Liver (tissue), 9 donors: Measurements from ENCODE around the gene ERC2. TPM values are rescaled to one million over a fixed set of nuclear protein-coding genes. Genes with fewer than 3 reads are reported as not detected.

Experiments used
- DNase-seq: peaks from one replicate; pipeline ENCODE4 v3.0.0-alpha.2; 2017; ENCODE audit warnings: low spot score
- H3K27ac ChIP-seq, 2 donors: one replicate each; pipeline ENCODE4 v1.7.0; 2013; ENCODE audit warnings: inconsistent platforms in 2 of 2, low read length in 2 of 2, control low read depth in 1 of 2, low read depth in 1 of 2, mild to moderate bottlenecking in 1 of 2
- H3K27me3 ChIP-seq, 4 donors: one replicate each; pipeline versions ENCODE4 v1.6.1 to v1.7.0; 2013; ENCODE audit warnings: low read length in 3 of 4, inconsistent platforms in 1 of 4, mild to moderate bottlenecking in 1 of 4, moderate library complexity in 1 of 4; ENCODE audit not compliant: control insufficient read depth in 4 of 4, insufficient read depth in 4 of 4
- H3K36me3 ChIP-seq, 4 donors: one replicate each; pipeline versions ENCODE4 v1.6.1 to v1.7.0; 2013; ENCODE audit warnings: low read length in 3 of 4, mild to moderate bottlenecking in 3 of 4, low read depth in 1 of 4, moderate library complexity in 1 of 4; ENCODE audit not compliant: control insufficient read depth in 4 of 4, insufficient read depth in 3 of 4
- H3K4me1 ChIP-seq, 4 donors: one replicate each; pipeline versions ENCODE4 v1.6.1 to v1.7.0; 2013; ENCODE audit warnings: low read length in 3 of 4, mild to moderate bottlenecking in 3 of 4, moderate library complexity in 1 of 4; ENCODE audit not compliant: control insufficient read depth in 4 of 4, insufficient read depth in 4 of 4
- H3K4me3 ChIP-seq, 3 donors: one replicate each; pipeline versions ENCODE4 v1.6.1 to v1.7.0; 2013; ENCODE audit warnings: low read length in 3 of 3, control low read depth in 1 of 3, low read depth in 1 of 3, mild to moderate bottlenecking in 1 of 3
- H3K9ac ChIP-seq, 2 donors: one replicate each; pipeline ENCODE4 v1.7.0; 2013; ENCODE audit warnings: low read length in 2 of 2, mild to moderate bottlenecking in 2 of 2, moderate library complexity in 2 of 2, control low read depth in 1 of 2, low read depth in 1 of 2
- H3K9me3 ChIP-seq, 4 donors: one replicate each; pipeline versions ENCODE4 v1.6.1 to v1.7.0; 2013; ENCODE audit warnings: low read length in 3 of 4; ENCODE audit not compliant: control insufficient read depth in 4 of 4
- EGR1 ChIP-seq, 2 donors: IDR thresholded peaks; 2 replicates each; pipeline ENCODE4 v1.6.1; 2016 to 2018; ENCODE audit warnings: antibody characterized with exemption in 2 of 2, low read depth in 2 of 2
- FOXA1 ChIP-seq: IDR thresholded peaks from 2 replicates; pipeline ENCODE4 v1.6.1; 2016; ENCODE audit warnings: antibody characterized with exemption
- FOXA2 ChIP-seq: IDR thresholded peaks from 2 replicates; pipeline ENCODE4 v1.6.1; 2016; ENCODE audit warnings: antibody characterized with exemption
- GABPA ChIP-seq, 2 donors: IDR thresholded peaks in 1 of 2; conservative IDR thresholded peaks in 1 of 2; 2 replicates each; pipeline ENCODE4 v1.6.1; 2016; ENCODE audit warnings: antibody characterized with exemption in 2 of 2, mild to moderate bottlenecking in 1 of 2, moderate library complexity in 1 of 2
- HNF4A ChIP-seq, 2 donors: conservative IDR thresholded peaks; 2 replicates each; pipeline ENCODE4 v1.6.1; 2016; ENCODE audit warnings: antibody characterized with exemption in 2 of 2, mild to moderate bottlenecking in 2 of 2
- HNF4G ChIP-seq: IDR thresholded peaks from 2 replicates; pipeline ENCODE4 v1.6.1; 2016; ENCODE audit warnings: antibody characterized with exemption
- NR2F2 ChIP-seq: IDR thresholded peaks from 2 replicates; pipeline ENCODE4 v1.6.1; 2016; ENCODE audit warnings: antibody characterized with exemption
- RAD21 ChIP-seq, 2 donors: IDR thresholded peaks; 2 replicates each; pipeline ENCODE4 v1.6.1; 2016; ENCODE audit warnings: antibody characterized with exemption in 2 of 2, mild to moderate bottlenecking in 2 of 2
- RXRA ChIP-seq, 2 donors: IDR thresholded peaks; 2 replicates each; pipeline ENCODE4 v1.6.1; 2017 to 2018; ENCODE audit warnings: antibody characterized with exemption in 2 of 2, mild to moderate bottlenecking in 1 of 2
- SP1 ChIP-seq: IDR thresholded peaks from 2 replicates; pipeline ENCODE4 v1.6.1; 2018; ENCODE audit warnings: antibody characterized with exemption, mild to moderate bottlenecking
- TAF1 ChIP-seq: conservative IDR thresholded peaks from 2 replicates; pipeline ENCODE4 v1.6.1; 2016; ENCODE audit warnings: antibody characterized with exemption, mild to moderate bottlenecking
- YY1 ChIP-seq: IDR thresholded peaks from 2 replicates; pipeline ENCODE4 v1.6.1; 2016; ENCODE audit warnings: antibody characterized with exemption, mild to moderate bottlenecking
- WGBS: extraction: QIAGEN DNeasy Blood & Tissue Kit; methylation state at CpG from one replicate; pipeline ENCODE4 v1.1.7; 2013; 5-methylcytosine and 5-hydroxymethylcytosine counted together
- polyA plus RNA-seq, 2 donors: library from polyadenylated mRNA; stranded (reverse) in 1 of 2; unstranded in 1 of 2; fragments of 200-250 nt in 1 of 2; fragments of >200 nt in 1 of 2; fragmentation: Nextera tagmentation in 1 of 2; extraction: Ambion mirVana in 1 of 2; gene quantifications; one replicate each; pipeline versions ENCODE4 v1.2.1 to v1.2.3, GENCODE V29; 2013 to 2015
- total RNA-seq, 2 donors: library from RNA; depleted of rRNA; stranded (reverse); fragments of >200 nt; gene quantifications; one replicate each; pipeline ENCODE4 v1.2.3, GENCODE V29; 2014
- TF ChIP-seq, protein P1 (sequence below): IDR thresholded peaks from 2 replicates; pipeline ENCODE4 v1.6.1; 2016; ENCODE audit warnings: antibody characterized with exemption, mild to moderate bottlenecking
- TF ChIP-seq, protein P2 (sequence below): IDR thresholded peaks from 2 replicates; pipeline ENCODE4 v1.6.1; 2016; ENCODE audit warnings: antibody characterized with exemption
- TF ChIP-seq, protein P3 (sequence below): IDR thresholded peaks from 2 replicates; pipeline ENCODE4 v1.6.1; 2016; ENCODE audit warnings: antibody characterized with exemption
- TF ChIP-seq, protein P4 (sequence below): fragments of 150-350 bp; IDR thresholded peaks from 2 replicates; pipeline ENCODE4 v1.5.1; 2017; ENCODE audit warnings: improper control_type of control experiment, low read depth, low read length; ENCODE audit not compliant: missing input control
- donor health status: healthy.
- donor health status: healthy.
- donor health status: healthy.
- donor health status: healthy.
- donor health status: healthy.

ERC2 gene
- total and polyA plus RNA-seq, 4 donors = 0.14 to 0.25 TPM; not detected in 2

DNA sequence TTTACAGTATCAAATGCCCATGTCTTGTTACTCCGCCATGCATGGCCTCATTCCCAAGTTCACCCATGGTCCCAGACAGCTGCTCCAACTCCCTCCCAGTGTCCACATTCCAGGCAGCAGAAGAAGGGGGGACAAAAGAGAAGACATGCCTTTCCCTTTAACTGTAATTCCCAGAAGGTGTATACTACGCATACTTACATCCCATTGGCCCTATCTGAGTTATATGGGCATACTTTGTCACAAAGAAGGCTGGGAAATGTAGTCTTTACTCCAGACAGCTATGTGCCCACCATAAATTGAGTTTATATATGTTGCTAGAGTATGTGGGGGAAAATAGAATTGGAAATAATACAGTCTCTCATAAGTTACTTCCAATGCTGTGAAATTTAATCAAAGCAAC is 70.5 kb downstream of the ERC2 start:
- Histone ChIP-seq H3K9ac (no peak overlapping the region), H3K27ac (no peak overlapping the region), H3K4me3 (no peak overlapping the region), H3K4me1 (no peaks in the 10 kb centered on the region), H3K27me3 (no peaks in the 10 kb centered on the region), H3K9me3 (no peaks in the 10 kb centered on the region), H3K36me3 (no peaks in the 10 kb centered on the region)
- WGBS = 87% methylated on average over 2 of the region's 2 CpGs
- DNase-seq = no peak
- no peak for TF ChIP-seq EGR1 (IDR thresholded peaks at IDR 0.05; ENCODE audit: low read depth in 2 of 2)

DNA sequence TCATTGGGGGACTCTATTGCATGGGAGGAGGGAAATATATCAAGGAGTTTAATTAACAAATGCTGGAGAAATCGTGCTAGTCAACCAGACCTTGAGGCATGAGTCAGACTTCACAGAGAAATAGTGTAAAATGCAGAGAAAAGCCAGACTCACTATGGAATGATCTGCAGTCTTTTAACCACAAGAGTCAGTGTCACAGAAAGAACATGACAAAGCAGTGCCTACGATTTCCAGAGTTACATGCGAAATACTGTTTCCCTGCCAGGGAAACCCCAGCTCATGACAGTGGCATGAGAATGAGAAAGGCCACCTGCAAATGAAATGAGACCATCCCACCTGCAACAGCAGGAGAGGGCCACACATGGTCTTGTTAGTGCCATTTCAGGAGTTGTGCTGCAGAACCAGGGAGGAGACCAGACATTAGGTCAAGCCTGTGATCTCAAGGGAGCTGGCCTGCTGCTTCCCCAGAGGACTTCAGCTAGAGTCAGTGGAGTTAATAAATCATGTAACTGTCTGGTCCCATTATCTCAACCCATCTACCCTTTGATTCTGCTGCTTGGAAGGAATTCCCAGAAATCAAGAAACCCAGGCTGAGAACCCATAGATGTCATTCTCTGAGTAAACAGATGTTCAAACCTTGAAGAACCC is 79.0 kb downstream of the ERC2 start:
- no peak overlapping the region for H3K27ac ChIP-seq
- H3K36me3 ChIP-seq = no peaks in the 10 kb centered on the region
- H3K9me3 ChIP-seq = no peaks in the 10 kb centered on the region
- TF ChIP-seq GABPA (IDR thresholded peaks at IDR 0.05 in 1 of 2, conservative IDR thresholded peaks at IDR 0.05 in 1 of 2) (no peak), FOXA1 (no peak), SP1 (no peak), TAF1 (no peak), FOXA2 (no peak), RXRA (IDR thresholded peaks at IDR 0.05) (no peak), HNF4A (conservative IDR thresholded peaks at IDR 0.05) (no peak)
- TF ChIP-seq, protein P1, sequence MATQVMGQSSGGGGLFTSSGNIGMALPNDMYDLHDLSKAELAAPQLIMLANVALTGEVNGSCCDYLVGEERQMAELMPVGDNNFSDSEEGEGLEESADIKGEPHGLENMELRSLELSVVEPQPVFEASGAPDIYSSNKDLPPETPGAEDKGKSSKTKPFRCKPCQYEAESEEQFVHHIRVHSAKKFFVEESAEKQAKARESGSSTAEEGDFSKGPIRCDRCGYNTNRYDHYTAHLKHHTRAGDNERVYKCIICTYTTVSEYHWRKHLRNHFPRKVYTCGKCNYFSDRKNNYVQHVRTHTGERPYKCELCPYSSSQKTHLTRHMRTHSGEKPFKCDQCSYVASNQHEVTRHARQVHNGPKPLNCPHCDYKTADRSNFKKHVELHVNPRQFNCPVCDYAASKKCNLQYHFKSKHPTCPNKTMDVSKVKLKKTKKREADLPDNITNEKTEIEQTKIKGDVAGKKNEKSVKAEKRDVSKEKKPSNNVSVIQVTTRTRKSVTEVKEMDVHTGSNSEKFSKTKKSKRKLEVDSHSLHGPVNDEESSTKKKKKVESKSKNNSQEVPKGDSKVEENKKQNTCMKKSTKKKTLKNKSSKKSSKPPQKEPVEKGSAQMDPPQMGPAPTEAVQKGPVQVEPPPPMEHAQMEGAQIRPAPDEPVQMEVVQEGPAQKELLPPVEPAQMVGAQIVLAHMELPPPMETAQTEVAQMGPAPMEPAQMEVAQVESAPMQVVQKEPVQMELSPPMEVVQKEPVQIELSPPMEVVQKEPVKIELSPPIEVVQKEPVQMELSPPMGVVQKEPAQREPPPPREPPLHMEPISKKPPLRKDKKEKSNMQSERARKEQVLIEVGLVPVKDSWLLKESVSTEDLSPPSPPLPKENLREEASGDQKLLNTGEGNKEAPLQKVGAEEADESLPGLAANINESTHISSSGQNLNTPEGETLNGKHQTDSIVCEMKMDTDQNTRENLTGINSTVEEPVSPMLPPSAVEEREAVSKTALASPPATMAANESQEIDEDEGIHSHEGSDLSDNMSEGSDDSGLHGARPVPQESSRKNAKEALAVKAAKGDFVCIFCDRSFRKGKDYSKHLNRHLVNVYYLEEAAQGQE = no peak
- H3K9ac ChIP-seq = no peak overlapping the region
- H3K4me1 ChIP-seq = no peaks in the 10 kb centered on the region
- no peak overlapping the region for H3K4me3 ChIP-seq
- H3K27me3 ChIP-seq = no peaks in the 10 kb centered on the region
- 77% methylated on average over 3 of the region's 3 CpGs for WGBS
- no peak for DNase-seq

DNA sequence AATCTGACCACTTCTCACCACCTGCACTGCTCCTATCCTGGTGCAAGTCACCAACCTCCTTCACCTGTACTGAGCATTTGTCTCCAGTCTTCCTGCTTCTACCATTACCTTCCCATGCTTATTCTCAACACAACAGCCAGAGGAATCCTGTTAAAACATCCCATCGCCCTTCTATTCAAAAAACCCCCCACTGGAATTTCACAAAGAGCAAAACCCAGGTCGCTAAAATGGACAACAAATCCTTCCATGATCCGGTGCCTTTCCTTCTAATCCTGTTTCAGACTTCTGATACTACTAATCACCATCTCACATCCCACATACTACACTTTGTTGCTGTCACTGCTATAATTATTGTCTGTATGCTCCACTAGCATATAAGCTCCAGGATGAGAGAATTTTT is 85.2 kb downstream of the ERC2 start:
- Histone ChIP-seq H3K4me3 (no peak overlapping the region), H3K36me3 (no peaks in the 10 kb centered on the region), H3K27me3 (no peaks in the 10 kb centered on the region), H3K27ac (no peak overlapping the region), H3K4me1 (no peaks in the 10 kb centered on the region), H3K9me3 (no peaks in the 10 kb centered on the region), H3K9ac (no peak overlapping the region)
- DNase-seq = no peak
- 81% methylated on average over 3 of the region's 3 CpGs for WGBS
- no peak for TF ChIP-seq HNF4A (conservative IDR thresholded peaks at IDR 0.05)
- TF ChIP-seq RAD21 (IDR thresholded peaks at IDR 0.05) = no peak
- TF ChIP-seq, protein P2, sequence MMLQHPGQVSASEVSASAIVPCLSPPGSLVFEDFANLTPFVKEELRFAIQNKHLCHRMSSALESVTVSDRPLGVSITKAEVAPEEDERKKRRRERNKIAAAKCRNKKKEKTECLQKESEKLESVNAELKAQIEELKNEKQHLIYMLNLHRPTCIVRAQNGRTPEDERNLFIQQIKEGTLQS = no peak
- TF ChIP-seq, protein P1 = no peak
- TF ChIP-seq, protein P3, sequence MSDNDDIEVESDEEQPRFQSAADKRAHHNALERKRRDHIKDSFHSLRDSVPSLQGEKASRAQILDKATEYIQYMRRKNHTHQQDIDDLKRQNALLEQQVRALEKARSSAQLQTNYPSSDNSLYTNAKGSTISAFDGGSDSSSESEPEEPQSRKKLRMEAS = no peak
- no peak for TF ChIP-seq EGR1 (IDR thresholded peaks at IDR 0.05; ENCODE audit: low read depth in 2 of 2)
- no peak for TF ChIP-seq HNF4G
- no peak for TF ChIP-seq FOXA2
- TF ChIP-seq YY1 = no peak
- TF ChIP-seq, protein P4, sequence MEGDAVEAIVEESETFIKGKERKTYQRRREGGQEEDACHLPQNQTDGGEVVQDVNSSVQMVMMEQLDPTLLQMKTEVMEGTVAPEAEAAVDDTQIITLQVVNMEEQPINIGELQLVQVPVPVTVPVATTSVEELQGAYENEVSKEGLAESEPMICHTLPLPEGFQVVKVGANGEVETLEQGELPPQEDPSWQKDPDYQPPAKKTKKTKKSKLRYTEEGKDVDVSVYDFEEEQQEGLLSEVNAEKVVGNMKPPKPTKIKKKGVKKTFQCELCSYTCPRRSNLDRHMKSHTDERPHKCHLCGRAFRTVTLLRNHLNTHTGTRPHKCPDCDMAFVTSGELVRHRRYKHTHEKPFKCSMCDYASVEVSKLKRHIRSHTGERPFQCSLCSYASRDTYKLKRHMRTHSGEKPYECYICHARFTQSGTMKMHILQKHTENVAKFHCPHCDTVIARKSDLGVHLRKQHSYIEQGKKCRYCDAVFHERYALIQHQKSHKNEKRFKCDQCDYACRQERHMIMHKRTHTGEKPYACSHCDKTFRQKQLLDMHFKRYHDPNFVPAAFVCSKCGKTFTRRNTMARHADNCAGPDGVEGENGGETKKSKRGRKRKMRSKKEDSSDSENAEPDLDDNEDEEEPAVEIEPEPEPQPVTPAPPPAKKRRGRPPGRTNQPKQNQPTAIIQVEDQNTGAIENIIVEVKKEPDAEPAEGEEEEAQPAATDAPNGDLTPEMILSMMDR = no peak
- TF ChIP-seq RXRA (IDR thresholded peaks at IDR 0.05) = no peak
- no peak for TF ChIP-seq FOXA1
- TF ChIP-seq NR2F2 = no peak
- TF ChIP-seq TAF1 = no peak
